ENCODE results near the gene IYD. TPM values are rescaled to one million over a fixed set of nuclear protein-coding genes. Genes with fewer than 3 reads are reported as not detected.

IYD gene
- total RNA-seq, 1 donor, result under 0.01 TPM

- TF ChIP-seq CTCF (IDR thresholded peaks at IDR 0.05; ENCODE audit: insufficient read depth, low read length), result no peak
- no peak for DNase-seq (ENCODE audit: low read depth)
- H3K4me3 ChIP-seq (ENCODE audit: low read depth, low read length), result no peak overlapping the region
Measured at GRCh38 chr6:150406948-150407347, 38.1 kb downstream of the IYD start.

DNA sequence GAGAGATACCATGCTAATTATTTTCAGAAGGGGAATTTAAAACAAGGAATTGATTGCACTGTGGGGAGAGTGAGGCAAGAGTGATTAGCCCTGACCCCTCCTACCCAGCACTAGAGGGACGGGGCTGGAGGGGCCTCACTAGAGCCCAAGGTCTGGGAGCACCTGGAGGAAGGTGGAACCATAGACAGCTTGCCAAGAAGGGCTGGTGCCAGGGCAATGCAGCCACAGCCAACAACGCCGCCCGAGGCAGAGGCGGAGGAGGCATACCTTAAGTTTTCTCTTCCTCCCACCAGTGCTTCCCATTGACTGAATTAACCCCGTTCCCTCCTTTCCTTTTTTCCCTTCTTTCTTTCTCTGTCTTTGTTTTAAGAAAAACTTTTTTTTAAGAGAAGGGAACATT is 40.0 kb downstream of the IYD start:
- no peak overlapping the region for H3K4me3 ChIP-seq (ENCODE audit: low read depth, low read length)
- no peak for TF ChIP-seq CTCF (IDR thresholded peaks at IDR 0.05; ENCODE audit: insufficient read depth, low read length)
- DNase-seq (ENCODE audit: low read depth), result no peak

GRCh38 chr6:150409576-150410066 is 40.8 kb downstream of the IYD start:
- H3K4me3 ChIP-seq (ENCODE audit: low read depth, low read length), result no peak overlapping the region
- no peak for DNase-seq (ENCODE audit: low read depth)
- no peak for TF ChIP-seq CTCF (IDR thresholded peaks at IDR 0.05; ENCODE audit: insufficient read depth, low read length)

- H3K4me3 ChIP-seq (ENCODE audit: low read depth, low read length), result no peak overlapping the region
- DNase-seq (ENCODE audit: low read depth), result no peak
- no peak for TF ChIP-seq CTCF (IDR thresholded peaks at IDR 0.05; ENCODE audit: insufficient read depth, low read length)
Measured at GRCh38 chr6:150410399-150410798, 41.6 kb downstream of the IYD start.

DNA sequence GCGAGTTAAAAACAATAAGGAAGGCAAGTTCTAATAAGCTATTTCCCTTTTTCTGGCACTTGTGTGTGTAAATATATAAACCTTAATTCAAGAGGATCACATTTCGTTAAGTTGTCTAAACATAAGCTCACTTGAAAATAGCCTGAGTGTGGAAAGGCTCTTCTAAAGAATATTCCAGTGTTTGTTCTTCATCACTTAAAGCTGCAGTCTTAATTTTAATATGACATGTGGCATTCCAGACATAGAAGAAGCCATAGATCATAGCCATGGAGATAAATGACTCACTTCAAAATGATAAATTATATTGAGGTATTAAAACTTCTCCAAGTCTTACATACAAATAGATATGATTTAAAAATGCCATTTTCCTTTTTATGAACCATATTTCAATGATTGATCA is 42.1 kb downstream of the IYD start:
- no peak overlapping the region for H3K4me3 ChIP-seq (ENCODE audit: low read depth, low read length)
- DNase-seq (ENCODE audit: low read depth), result no peak
- no peak for TF ChIP-seq CTCF (IDR thresholded peaks at IDR 0.05; ENCODE audit: insufficient read depth, low read length)

GRCh38 chr6:150412221-150412620 is 43.4 kb downstream of the IYD start:
- H3K4me3 ChIP-seq (ENCODE audit: low read depth, low read length), result no peak overlapping the region
- no peak for TF ChIP-seq CTCF (IDR thresholded peaks at IDR 0.05; ENCODE audit: insufficient read depth, low read length)
- no peak for DNase-seq (ENCODE audit: low read depth)

DNA sequence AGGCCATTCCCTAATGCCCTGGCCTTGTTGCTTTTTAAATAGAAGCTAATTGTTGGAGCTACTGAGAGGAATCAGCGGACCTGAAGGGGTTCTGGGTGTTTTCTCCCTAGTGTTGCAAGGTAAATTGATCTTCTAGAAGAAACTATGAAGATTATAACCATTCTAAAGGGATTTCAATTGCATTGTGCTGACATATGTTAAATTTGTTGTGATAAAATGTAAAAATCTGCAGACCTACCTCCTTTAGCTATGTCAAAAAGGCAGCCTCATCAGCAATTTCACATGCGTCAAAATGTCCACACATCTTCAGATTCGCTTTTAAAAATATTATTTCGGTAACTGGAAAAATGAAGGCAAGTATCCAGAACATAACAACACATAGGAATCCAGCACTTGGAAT is 44.4 kb downstream of the IYD start:
- no peak for TF ChIP-seq CTCF (IDR thresholded peaks at IDR 0.05; ENCODE audit: insufficient read depth, low read length)
- no peak overlapping the region for H3K4me3 ChIP-seq (ENCODE audit: low read depth, low read length)
- no peak for DNase-seq (ENCODE audit: low read depth)

All from fibroblast of the aortic adventitia (primary cell).